HG03280 (cell line): ENCODE measurements around the gene PCBP3.

Experiments used
- ATAC-seq: cut with Tn5 transposase; IDR thresholded peaks from one replicate; pipeline ENCODE4 v1.9.1; 2021; ENCODE audit warnings: mild to moderate bottlenecking, moderate library complexity; ENCODE audit not compliant: unreplicated experiment

PCBP3 gene

DNA sequence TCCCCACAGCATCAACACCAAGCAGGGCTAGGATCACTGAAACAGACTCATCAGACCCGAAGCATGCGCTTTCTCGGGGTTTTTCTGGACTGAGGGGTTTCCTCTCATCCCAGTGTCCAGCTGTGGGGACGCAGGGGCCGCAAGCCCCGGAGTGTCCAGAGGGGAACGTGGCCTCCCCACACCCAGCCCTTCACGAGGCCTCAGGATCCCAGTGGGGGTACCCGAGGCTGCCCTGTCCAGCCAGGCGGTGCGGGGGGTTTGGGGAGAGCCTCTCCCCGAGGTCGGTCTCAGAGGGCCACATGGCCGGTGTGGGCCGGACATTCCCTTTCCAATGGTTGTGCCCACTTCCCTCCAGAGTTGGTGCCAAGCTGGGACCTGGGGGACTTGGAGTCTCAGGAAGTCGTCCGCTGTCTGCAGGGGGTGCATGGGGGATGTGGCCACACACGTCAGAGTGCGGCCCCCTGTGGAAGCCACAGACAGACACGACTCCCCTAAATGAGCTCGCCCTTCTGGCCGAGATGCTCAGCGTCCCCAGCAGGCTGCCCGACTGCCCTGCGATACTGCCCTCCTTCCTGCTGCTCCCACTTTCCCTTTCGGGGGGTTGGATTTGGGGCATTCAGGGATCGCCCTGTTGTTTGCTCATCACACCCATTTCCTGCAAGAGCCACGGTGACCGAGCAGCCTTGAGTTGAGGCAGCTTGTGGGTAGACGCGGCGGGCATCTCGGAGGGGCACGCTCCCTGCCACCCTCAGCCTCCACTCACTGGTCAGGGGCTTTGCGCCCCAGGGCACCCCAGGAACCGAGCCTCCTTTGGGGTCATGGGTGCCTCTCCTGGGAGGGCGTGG, 342.2 kb downstream of the PCBP3 start:
- no peak for ATAC-seq

DNA sequence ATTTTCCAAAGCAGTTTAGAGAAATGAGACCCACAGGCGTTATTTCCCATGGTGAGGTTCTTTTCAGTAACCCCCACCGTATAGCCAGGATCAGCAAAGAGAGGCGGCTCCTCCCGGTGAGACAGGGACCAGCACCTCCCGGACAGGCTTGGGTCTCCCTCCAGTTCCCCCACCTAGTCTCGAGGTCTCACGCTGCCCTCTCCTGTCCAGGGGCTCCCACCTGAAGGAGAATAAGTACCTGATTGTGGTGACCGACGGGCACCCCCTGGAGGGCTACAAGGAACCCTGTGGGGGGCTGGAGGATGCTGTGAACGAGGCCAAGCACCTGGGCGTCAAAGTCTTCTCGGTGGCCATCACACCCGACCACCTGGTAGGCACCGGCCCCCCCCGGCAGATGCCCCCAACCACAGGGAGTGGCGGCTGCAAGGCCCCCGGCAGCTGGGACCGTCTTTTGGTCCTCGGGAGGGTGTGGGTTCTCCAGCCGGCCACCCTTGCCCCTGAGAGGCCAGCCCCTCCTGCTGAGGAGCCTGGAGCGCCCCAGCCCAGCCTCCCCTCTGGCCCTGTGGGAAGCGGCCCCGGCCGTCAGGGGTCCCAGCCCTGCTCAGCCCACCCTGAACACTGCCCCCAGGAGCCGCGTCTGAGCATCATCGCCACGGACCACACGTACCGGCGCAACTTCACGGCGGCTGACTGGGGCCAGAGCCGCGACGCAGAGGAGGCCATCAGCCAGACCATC, 343.0 kb downstream of the PCBP3 start:
- no peak for ATAC-seq

DNA sequence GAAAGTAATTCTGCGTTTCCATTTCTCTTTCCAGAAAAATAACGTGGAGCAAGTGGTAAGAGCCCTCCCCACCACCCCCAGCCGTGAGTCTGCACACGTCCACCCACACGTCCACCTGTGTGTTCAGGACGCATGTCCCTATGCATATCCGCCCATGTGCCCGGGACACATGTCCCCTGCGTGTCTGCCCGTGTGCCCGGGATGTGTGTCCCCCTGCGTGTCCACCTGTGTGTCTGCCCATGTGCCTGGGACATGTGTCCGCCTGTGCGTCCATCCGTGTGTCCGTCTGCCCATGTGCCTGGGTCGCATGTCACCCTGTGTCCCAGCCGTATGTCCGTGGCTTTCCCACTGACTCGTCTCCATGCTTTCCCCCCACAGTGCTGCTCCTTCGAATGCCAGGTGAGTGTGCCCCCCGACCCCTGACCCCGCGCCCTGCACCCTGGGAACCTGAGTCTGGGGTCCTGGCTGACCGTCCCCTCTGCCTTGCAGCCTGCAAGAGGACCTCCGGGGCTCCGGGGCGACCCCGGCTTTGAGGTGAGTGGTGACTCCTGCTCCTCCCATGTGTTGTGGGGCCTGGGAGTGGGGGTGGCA, 343.7 kb downstream of the PCBP3 start:
- no peak for ATAC-seq

DNA sequence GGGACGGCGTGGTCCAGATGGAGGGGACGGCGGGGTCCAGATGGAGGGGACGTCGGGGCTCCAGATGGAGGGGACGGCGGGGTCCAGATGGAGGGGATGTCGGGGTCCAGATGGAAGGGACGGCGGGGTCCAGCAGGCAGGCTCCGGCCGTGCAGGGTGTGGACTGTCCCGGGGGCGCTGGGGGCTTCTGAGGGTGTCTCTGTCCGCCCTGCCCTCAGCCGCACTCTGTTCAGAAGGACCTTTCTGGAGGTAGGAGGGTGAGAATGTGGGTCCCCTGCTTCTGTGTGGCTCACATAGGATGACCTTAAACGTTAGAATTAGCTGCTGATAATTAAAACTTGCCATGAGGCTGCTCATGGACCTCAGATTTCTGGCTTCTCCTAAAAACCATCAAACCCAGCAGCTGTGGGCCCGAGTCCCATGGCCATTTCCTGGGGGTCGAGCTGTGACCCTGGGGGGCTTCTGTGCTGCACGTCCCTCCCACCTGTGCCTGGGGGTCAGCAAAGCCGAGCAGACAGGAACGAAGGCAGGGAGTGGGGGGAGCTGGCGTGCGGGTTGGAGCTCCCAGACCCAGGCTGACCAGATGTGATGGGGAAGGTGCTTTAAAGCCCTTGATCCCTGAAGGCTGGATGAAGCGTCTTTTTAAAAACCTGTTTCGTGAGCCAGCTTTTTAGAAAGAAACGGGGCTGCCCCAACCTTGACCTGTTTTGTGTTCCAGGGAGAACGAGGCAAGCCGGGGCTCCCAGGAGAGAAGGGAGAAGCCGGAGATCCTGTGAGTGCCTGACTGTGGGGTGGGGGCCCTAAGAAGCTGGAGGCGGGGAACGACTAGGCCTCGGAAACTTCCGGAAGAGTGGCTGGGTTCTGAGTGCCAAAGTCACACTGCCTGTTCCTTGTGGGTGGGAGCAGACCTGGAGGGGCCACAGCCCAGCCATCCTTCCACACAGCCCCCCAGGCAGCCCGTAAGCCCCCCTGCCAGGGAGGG, 345.1 kb downstream of the PCBP3 start:
- ATAC-seq = no peak

DNA sequence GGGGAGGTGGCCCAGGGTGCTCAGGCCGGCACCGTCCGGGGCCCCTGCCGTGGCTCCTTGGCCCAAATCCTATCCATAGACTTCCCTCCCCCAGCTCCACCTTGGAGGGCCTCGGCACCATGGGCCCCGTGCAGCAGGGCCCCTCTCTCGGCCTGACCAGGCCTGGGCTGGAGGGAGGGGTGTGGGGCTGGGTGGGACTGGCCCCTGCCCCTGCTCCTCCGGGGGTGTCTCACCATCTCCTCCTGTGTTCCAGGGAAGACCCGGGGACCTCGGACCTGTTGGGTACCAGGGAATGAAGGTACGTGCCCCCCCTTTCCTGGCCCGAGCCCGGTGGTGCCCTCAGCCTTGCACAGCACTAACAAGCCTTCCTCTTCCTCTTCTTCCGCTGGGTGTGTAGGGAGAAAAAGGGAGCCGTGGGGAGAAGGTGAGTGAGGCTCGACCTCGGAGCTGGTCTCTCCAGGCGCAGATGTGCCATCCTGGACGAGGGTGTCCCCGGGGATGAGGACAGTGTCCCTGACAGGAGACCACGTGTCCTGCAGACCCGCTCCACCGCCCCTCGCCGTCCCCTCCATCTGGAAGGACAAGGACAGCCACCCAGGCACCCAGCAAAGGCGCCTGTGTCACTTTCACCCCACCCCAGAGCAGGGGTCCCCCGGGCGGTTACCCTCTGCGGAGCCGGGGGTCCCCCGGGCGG, 346.0 kb downstream of the PCBP3 start:
- no peak for ATAC-seq

DNA sequence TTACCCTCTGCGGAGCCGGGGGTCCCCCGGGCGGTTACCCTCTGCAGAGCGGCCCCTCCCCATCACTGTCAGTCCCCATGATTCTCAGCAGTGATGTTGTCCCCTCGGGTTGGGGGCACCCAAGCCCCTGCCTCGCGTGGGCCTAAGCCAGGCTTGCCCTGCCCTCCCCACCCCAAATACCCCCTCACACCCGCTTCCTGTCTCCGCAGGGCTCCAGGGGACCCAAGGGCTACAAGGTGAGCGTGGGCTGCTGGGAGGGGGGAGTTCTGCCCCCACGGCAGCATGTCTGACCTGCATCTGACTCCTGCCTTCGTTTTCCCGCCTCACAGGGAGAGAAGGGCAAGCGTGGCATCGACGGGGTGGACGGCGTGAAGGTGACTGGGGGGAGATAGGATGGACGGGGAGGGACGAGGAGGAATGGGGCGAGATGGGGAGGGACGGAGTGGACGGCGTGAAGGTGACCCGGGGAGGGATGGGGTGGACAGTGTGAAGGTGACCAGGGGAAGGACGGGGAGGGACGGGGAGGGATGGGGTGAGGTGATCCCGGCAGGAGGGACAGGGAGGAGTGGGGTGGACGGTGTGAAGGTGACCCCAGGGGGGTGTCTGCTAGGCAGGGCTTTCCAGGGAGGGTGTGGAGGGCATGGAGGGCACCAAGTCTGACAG, 346.7 kb downstream of the PCBP3 start:
- no peak for ATAC-seq

DNA sequence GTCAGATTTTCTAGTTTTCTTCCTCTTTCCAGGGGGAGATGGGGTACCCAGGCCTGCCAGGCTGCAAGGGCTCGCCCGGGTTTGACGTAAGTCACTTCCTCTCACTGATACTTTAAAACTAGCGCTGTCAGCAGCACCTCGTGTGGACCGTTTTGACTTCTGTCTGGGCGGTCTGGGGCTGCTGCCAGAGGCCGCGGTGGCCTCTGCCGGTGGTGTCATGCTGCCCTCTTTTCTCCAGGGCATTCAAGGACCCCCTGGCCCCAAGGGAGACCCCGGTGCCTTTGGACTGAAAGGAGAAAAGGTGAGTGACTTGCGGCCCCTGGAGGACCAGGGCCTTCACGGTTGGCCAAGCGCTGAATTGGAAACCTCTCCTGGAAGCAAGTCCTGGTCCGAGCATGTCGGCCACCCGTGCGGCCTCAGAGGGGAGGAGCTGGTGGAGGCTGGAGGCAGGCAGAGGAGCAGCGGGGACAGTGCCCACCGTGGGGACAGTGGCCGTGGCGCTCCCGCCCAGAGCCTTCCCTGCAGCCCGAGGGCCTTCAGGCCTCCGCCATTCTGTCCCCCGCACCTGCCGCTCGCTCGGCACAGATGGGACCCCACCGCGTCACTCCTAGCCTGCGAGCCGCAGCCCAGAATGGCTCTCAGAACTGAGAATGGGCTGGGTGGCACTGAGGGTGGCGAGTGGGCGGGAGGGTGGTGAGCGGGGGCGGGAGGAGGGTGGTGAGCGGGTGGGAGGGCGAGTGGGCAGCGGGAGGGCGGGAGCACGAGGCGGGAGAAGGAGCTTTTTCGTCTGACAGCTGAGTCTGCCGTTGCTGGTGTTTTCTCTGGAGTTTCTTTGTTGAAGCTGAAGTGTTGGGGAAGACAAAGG, 347.4 kb downstream of the PCBP3 start:
- ATAC-seq = no peak

DNA sequence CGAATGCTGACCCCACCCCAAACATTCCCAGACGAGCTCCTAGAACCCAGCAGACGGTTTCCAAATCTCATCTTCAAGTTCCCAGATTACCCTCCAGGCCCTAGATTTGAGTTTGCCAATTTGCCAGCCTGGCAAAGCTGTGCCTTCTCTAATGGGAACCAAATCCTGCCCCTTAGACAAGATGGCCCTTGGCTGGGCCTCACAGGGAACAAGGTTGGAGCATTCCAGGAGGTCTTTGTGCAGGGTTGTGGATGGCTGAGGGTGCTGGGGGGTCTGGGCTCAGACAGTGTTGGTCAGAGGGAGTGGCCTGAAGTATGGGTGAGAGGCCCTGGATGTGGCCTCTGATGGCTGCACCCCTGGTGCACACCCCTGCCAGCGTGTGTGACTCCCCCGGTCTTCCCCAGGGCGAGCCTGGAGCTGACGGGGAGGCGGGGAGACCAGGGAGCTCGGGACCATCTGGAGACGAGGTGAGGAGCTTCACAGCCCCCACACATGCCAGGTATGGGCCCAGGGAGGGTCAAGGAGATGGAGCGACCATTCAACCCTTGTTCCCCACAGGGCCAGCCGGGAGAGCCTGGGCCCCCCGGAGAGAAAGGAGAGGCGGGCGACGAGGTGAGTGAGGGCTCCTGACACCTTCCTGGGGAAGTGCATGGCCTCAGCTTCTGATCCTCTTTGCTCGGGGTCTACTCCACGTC, 348.2 kb downstream of the PCBP3 start:
- ATAC-seq = no peak
